OCI-LY7 (cell line): ENCODE data around the gene METTL14.

Source experiments
- EZH2phosphoT487 ChIP-seq: fragments of 200-600 bp; sonication (generic); IDR thresholded peaks from 2 replicates; pipeline ENCODE4 v1.6.1; 2018; ENCODE audit warnings: low read depth, borderline replicate concordance, mild to moderate bottlenecking, mixed run types, antibody characterized with exemption, low read length, moderate library complexity, mixed read lengths
- TF ChIP-seq, protein P1 (sequence below): fragments of 200-600 bp; sonication (generic); conservative IDR thresholded peaks from 2 replicates; pipeline ENCODE4 v1.5.1; 2014; ENCODE audit warnings: mild to moderate bottlenecking, antibody characterized with exemption, low read length, moderate library complexity, mixed read lengths

DNA sequence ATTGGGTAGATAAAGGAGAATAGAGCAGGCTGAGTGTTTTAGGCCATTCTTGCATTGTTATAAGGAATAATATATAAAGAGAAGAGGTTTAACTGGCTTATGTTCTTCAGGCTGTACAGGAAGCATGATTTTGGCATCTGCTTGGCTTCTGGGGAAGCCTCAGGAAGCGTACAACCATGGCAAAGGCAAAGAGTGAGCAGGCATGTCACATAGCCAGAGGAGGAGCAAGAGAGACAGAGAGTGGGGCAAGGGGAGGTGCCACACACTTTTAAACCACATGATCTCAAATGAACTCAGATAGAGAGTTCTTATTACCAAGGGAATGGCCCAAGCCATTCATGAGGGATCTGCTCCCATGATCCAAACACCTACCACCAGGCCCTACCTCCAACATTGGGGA lies 4.4 kb upstream of the METTL14 start:
- TF ChIP-seq EZH2phosphoT487 = no peak
- TF ChIP-seq, protein P1, sequence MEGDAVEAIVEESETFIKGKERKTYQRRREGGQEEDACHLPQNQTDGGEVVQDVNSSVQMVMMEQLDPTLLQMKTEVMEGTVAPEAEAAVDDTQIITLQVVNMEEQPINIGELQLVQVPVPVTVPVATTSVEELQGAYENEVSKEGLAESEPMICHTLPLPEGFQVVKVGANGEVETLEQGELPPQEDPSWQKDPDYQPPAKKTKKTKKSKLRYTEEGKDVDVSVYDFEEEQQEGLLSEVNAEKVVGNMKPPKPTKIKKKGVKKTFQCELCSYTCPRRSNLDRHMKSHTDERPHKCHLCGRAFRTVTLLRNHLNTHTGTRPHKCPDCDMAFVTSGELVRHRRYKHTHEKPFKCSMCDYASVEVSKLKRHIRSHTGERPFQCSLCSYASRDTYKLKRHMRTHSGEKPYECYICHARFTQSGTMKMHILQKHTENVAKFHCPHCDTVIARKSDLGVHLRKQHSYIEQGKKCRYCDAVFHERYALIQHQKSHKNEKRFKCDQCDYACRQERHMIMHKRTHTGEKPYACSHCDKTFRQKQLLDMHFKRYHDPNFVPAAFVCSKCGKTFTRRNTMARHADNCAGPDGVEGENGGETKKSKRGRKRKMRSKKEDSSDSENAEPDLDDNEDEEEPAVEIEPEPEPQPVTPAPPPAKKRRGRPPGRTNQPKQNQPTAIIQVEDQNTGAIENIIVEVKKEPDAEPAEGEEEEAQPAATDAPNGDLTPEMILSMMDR = no peak
